ACC112 (cell line): ENCODE measurements around the gene KDSR.
"Not testable (repeated sequence)": the region's sequence is repeated elsewhere in the genome, so short reads cannot be mapped to it uniquely, and the experiment has no call there.

ENCODE experiments used
- H2AFZ ChIP-seq: fragments of 200-600 bp; sonication (generic); one replicate; pipeline ENCODE4 v1.6.0; 2017; ENCODE audit warnings: antibody characterized with exemption, low read length; ENCODE audit not compliant: unreplicated experiment
- H3K27ac ChIP-seq: fragments of 200-600 bp; sonication (generic); 2 replicates; pipeline ENCODE4 v1.5.1; 2014; ENCODE audit warnings: low read depth, mild to moderate bottlenecking, antibody characterized with exemption, low read length, moderate library complexity
- H3K27me3 ChIP-seq: fragments of 200-600 bp; sonication (generic); 2 replicates; pipeline ENCODE4 v1.6.1; 2014; ENCODE audit warnings: mild to moderate bottlenecking, antibody characterized with exemption, low read length, moderate library complexity, mixed read lengths; ENCODE audit not compliant: insufficient read depth
- H3K36me3 ChIP-seq: fragments of 200-600 bp; sonication (generic); 2 replicates; pipeline ENCODE4 v1.6.1; 2016; ENCODE audit warnings: mild to moderate bottlenecking, antibody characterized with exemption, low read length, moderate library complexity, mixed read lengths; ENCODE audit not compliant: insufficient read depth
- H3K4me1 ChIP-seq: fragments of 200-600 bp; sonication (generic); one replicate; pipeline ENCODE4 v1.6.1; 2016; ENCODE audit warnings: low read length, mixed read lengths; ENCODE audit not compliant: insufficient read depth, unreplicated experiment, control insufficient read depth
- H3K4me3 ChIP-seq: fragments of 200-600 bp; sonication (generic); 2 replicates; pipeline ENCODE4 v1.5.1; 2014; ENCODE audit warnings: mild to moderate bottlenecking, low read depth, low read length
- H3K79me2 ChIP-seq: fragments of 200-600 bp; sonication (generic); one replicate; pipeline ENCODE4 v1.6.0; 2016; ENCODE audit warnings: low read length; ENCODE audit not compliant: control insufficient read depth, unreplicated experiment, insufficient read depth

KDSR gene

GRCh38 chr18:63366213-63367052, 573 bp downstream of the KDSR start:
- Histone ChIP-seq H3K4me1 (peaks cover 18% of the 10 kb centered on the region), H3K36me3 (peaks cover 10% of the 10 kb centered on the region), H3K27ac (peak overlapping the region; percentile 92), H3K79me2 (peaks cover 53% of the 10 kb centered on the region), H3K27me3 (no peaks in the 10 kb centered on the region), H3K4me3 (peak overlapping the region; percentile 99), H2AFZ (peak overlapping the region; percentile 86)

- Histone ChIP-seq H3K79me2 (peaks cover 53% of the 10 kb centered on the region), H3K4me3 (peak overlapping the region; percentile 99), H3K27me3 (no peaks in the 10 kb centered on the region), H3K27ac (peak overlapping the region; percentile 92; the same call in 1 of the 2 replicates), H3K36me3 (peaks cover 13% of the 10 kb centered on the region), H3K4me1 (peaks cover 18% of the 10 kb centered on the region), H2AFZ (no peak overlapping the region)
Observed at GRCh38 chr18:63365876-63366212, 1.2 kb downstream of the KDSR start.

GRCh38 chr18:63363951-63364350, 3.1 kb downstream of the KDSR start:
- H3K4me3 ChIP-seq, result no peak overlapping the region

DNA sequence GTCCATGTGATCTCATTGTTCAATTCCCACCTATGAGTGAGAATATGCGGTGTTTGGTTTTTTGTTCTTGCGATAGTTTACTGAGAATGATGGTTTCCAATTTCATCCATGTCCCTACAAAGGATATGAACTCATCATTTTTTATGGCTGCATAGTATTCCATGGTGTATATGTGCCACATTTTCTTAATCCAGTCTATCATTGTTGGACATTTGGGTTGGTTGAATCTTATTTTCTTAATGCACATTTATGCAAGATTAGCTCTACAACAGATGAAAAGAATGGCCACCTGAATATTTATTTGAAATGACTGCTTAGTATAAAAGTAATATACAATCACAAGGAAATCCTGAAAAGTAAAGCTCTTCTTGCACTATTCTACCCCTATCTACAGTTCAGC, 3.6 kb downstream of the KDSR start:
- H3K4me1 ChIP-seq, result peaks cover 10% of the 10 kb centered on the region
- not testable (repeated sequence) for H3K27me3 ChIP-seq, H2AFZ ChIP-seq, H3K4me3 ChIP-seq, H3K27ac ChIP-seq
- H3K79me2 ChIP-seq, result peaks cover 43% of the 10 kb centered on the region
- H3K36me3 ChIP-seq, result peaks cover 24% of the 10 kb centered on the region

More at GRCh38 chr18:63363951-63364350, 3.1 kb downstream of the KDSR start:
- Histone ChIP-seq H3K4me1 (peaks cover 15% of the 10 kb centered on the region), H3K27me3 (no peaks in the 10 kb centered on the region), H2AFZ (no peak overlapping the region), H3K36me3 (peaks cover 24% of the 10 kb centered on the region), H3K27ac (no peak overlapping the region), H3K79me2 (peaks cover 48% of the 10 kb centered on the region)

DNA sequence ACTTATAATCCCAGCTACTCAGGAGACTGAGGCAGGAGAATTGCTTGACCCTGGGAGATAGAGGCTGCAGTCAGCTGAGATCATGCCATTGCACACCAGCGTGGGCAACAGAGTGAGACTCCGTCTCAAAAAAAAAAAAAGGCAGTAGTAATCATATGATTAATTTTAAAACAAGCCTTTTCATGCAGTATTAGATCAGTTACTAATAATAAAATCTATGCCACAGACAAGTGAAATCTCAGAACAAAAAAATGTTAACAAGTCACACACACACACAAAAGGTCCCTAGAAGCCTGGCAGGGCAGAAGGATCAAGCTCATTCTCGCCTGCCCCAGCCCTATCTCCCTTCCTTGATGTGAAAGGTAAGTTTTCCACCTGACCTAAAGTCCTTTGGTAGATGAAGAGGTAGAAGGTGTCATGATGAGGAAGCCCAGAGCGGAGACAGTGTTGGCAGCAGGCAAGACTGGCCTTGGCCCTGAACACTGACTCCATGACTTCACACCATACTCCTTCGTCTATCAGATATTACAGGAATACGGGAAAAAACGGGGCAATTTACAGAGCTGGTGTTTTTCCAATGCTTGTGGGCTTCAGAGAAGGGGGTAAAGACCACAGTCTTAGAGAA, 10.6 kb downstream of the KDSR start:
- Histone ChIP-seq H3K27ac (no peak overlapping the region), H3K27me3 (no peaks in the 10 kb centered on the region), H3K36me3 (peaks cover 41% of the 10 kb centered on the region)

GRCh38 chr18:63350230-63350629, 16.8 kb downstream of the KDSR start:
- peaks cover 45% of the 10 kb centered on the region for H3K36me3 ChIP-seq
- no peak overlapping the region for H3K27ac ChIP-seq
- no peaks in the 10 kb centered on the region for H3K27me3 ChIP-seq
- no peaks in the 10 kb centered on the region for H3K79me2 ChIP-seq
- H3K4me1 ChIP-seq, result no peaks in the 10 kb centered on the region
- no peak overlapping the region for H3K4me3 ChIP-seq
- H2AFZ ChIP-seq, result no peak overlapping the region

More for the DNA sequence above, 10.6 kb downstream of the KDSR start:
- Histone ChIP-seq H2AFZ (no peak overlapping the region), H3K79me2 (no peaks in the 10 kb centered on the region), H3K4me3 (no peak overlapping the region), H3K4me1 (no peaks in the 10 kb centered on the region)

- Histone ChIP-seq H3K36me3 (peaks cover 31% of the 10 kb centered on the region), H3K27ac (no peak overlapping the region), H3K4me1 (no peaks in the 10 kb centered on the region), H2AFZ (no peak overlapping the region), H3K4me3 (no peak overlapping the region), H3K27me3 (no peaks in the 10 kb centered on the region), H3K79me2 (no peaks in the 10 kb centered on the region)
Observed at GRCh38 chr18:63348508-63349136, 18.4 kb downstream of the KDSR start.

GRCh38 chr18:63346480-63347183, 20.4 kb downstream of the KDSR start:
- H3K4me3 ChIP-seq, result no peak overlapping the region
- H3K27me3 ChIP-seq, result no peaks in the 10 kb centered on the region
- no peak overlapping the region for H3K27ac ChIP-seq
- peaks cover 31% of the 10 kb centered on the region for H3K36me3 ChIP-seq
- H3K79me2 ChIP-seq, result no peaks in the 10 kb centered on the region
- H2AFZ ChIP-seq, result no peak overlapping the region
- no peaks in the 10 kb centered on the region for H3K4me1 ChIP-seq

DNA sequence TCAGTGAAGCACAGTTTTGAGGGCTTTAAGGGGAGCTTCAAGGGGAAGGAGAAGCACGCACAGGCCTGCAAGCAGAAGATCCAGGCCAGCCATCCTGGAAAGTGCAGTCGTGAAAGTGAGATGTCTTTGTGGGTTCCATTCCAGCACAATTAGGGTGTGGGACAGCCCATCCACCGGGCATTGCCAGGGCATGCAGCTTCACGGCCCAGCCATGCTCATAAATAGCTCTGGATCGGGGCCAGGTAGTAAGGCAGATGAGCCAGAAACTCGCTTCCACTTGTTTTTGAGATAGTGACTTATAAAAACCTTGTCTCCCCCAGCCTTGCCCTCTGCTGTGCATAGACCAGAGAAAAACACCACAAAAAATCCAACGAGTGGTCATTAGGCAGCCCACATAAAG, 21.0 kb downstream of the KDSR start:
- no peak overlapping the region for H3K4me3 ChIP-seq
- H3K36me3 ChIP-seq, result peaks cover 29% of the 10 kb centered on the region
- H2AFZ ChIP-seq, result no peak overlapping the region
- no peaks in the 10 kb centered on the region for H3K4me1 ChIP-seq
- H3K79me2 ChIP-seq, result no peaks in the 10 kb centered on the region
- no peak overlapping the region for H3K27ac ChIP-seq
- H3K27me3 ChIP-seq, result no peaks in the 10 kb centered on the region

DNA sequence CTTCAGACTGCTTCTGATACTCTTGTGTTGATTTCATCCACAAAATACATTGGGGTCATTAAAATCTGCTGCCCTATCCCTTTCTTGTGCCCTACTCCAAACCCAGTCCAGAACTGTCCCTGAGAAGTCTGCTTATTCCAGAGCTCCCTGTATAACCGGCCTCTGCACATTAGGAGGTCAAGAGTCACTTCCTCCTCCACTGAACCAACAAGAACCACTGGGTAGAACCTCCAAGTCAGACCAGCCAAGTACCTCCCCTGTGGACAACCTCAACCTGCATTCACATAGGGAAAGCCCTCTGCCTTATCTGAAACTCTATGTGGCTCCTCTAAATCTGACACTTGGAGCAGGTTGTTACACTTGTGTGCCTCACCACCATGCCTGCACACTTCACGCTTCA, 22.1 kb downstream of the KDSR start:
- Histone ChIP-seq H3K27me3 (no peaks in the 10 kb centered on the region), H3K36me3 (peaks cover 24% of the 10 kb centered on the region)

More for the DNA sequence above, 22.1 kb downstream of the KDSR start:
- Histone ChIP-seq H3K4me1 (no peaks in the 10 kb centered on the region), H3K4me3 (no peak overlapping the region), H3K27ac (no peak overlapping the region), H3K79me2 (no peaks in the 10 kb centered on the region), H2AFZ (no peak overlapping the region)
